ENCODE data around the gene SMPDL3B. TPM values are rescaled to one million over a fixed set of nuclear protein-coding genes. Genes with fewer than 3 reads are reported as not detected.
A peak's percentile ranks its signal among the peaks of the same experiment; 100 is the strongest.

The SMPDL3B gene
- polyA plus RNA-seq, 3 donors = 0.13 to 0.21 TPM; not detected in 1

DNA sequence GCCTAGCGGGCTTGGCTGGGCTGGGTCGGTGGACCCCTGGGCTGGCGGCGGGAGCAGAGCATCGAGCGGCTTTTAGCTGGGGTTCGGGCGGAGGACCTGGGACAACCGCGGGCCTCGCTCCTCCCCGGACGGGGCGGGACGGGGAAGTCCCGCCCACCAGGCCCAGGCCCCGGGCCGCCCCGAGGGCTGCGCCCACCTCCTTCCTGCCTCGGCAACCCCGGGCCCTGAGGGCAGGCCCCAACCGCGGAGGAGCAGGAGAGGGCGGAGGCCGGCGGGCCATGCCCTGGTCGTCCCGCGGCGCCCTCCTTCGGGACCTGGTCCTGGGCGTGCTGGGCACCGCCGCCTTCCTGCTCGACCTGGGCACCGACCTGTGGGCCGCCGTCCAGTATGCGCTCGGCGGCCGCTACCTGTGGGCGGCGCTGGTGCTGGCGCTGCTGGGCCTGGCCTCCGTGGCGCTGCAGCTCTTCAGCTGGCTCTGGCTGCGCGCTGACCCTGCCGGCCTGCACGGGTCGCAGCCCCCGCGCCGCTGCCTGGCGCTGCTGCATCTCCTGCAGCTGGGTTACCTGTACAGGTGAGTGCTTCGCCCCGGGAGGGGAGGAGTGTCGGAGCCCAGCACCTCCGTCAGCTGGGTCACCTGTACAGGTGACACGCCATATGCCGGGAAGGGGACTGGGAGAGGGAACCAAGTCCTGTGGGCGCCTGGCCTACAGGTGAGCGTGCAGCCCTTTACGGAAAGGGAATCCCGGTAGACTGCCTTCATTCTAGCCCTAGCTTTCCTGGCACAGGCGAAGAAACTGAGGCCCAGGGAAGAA lies 25.2 kb downstream of the SMPDL3B start, which contains the start of gene XKR8:
XKR8 (plus strand) TSS at position 182 of the 812 bp plus-strand sequence; CDS start at position 279, 97 bp downstream.
- H4K20me1 ChIP-seq (ENCODE audit: insufficient read depth, low read length) = peaks cover 16% of the 10 kb centered on the region
- peak; percentile 55 for TF ChIP-seq CTCF (IDR thresholded peaks at IDR 0.05)
- DNase-seq = peak; percentile 51 to 70 (median 68)
- no peaks in the 10 kb centered on the region for H3K9me3 ChIP-seq (replicated peaks in 1 of 2; ENCODE audit: control insufficient read depth in 1 of 2, insufficient read depth in 1 of 2, low read length in 2 of 2)
- intact Hi-C loops (cut with micrococcal nuclease) = no loop called here
- Mint-ChIP-seq H3K27ac (peak within 1 kb of the TSS; percentile 82 to 94 (median 93)), H3K4me1 (peaks cover 32% of the 10 kb centered on the region), H3K9me3 (peaks cover 0 to 3% (median 0%) of the 10 kb centered on the region in 7 donors), H3K36me3 (peaks cover 21 to 25% of the 10 kb centered on the region in 2 donors), H3K4me3 (peak within 1 kb of the TSS; percentile 84 to 87), H3K27me3 (ENCODE audit: low read depth in 3 of 3) (peaks cover 0 to 2% (median 1%) of the 10 kb centered on the region in 3 donors)
- peaks cover 15 to 20% of the 10 kb centered on the region in 2 donors for H3K36me3 ChIP-seq (replicated peaks in 1 of 2; ENCODE audit: control insufficient read depth in 1 of 2, insufficient read depth in 2 of 2, low read length in 2 of 2)
- no peaks in the 10 kb centered on the region for H3K27me3 ChIP-seq (ENCODE audit: control insufficient read depth in 2 of 2, insufficient read depth in 2 of 2, low read length in 2 of 2)
- peaks cover 25% of the 10 kb centered on the region for H3K79me2 ChIP-seq (ENCODE audit: insufficient read depth, low read length)
- H3K9ac ChIP-seq (ENCODE audit: insufficient read depth, low read length, poor library complexity, severe bottlenecking) = peak within 1 kb of the TSS; percentile 76
- H2AFZ ChIP-seq (ENCODE audit: insufficient read depth, low read depth, low read length, poor library complexity, severe bottlenecking) = peak within 1 kb of the TSS; percentile 93
- peak within 1 kb of the TSS; percentile 47 to 78 (median 66) for H3K4me3 ChIP-seq (replicated peaks in 1 of 3; ENCODE audit: low read depth in 2 of 3, low read length in 3 of 3)
- peak within 1 kb of the TSS; percentile 97 for H3K4me2 ChIP-seq (replicated peaks; ENCODE audit: extremely low read depth, low read length, poor library complexity, severe bottlenecking)
- H3K4me1 ChIP-seq (ENCODE audit: control insufficient read depth in 1 of 2, insufficient read depth in 2 of 2, low read length in 2 of 2) = peaks cover 30 to 36% of the 10 kb centered on the region in 2 donors
- H3K27ac ChIP-seq (ENCODE audit: low read depth in 1 of 2, low read length in 2 of 2) = peak within 1 kb of the TSS; percentile 75 to 82
- WGBS (ENCODE audit: insufficient coverage) = under 1% methylated on average over 63 of the region's 68 CpGs

DNA sequence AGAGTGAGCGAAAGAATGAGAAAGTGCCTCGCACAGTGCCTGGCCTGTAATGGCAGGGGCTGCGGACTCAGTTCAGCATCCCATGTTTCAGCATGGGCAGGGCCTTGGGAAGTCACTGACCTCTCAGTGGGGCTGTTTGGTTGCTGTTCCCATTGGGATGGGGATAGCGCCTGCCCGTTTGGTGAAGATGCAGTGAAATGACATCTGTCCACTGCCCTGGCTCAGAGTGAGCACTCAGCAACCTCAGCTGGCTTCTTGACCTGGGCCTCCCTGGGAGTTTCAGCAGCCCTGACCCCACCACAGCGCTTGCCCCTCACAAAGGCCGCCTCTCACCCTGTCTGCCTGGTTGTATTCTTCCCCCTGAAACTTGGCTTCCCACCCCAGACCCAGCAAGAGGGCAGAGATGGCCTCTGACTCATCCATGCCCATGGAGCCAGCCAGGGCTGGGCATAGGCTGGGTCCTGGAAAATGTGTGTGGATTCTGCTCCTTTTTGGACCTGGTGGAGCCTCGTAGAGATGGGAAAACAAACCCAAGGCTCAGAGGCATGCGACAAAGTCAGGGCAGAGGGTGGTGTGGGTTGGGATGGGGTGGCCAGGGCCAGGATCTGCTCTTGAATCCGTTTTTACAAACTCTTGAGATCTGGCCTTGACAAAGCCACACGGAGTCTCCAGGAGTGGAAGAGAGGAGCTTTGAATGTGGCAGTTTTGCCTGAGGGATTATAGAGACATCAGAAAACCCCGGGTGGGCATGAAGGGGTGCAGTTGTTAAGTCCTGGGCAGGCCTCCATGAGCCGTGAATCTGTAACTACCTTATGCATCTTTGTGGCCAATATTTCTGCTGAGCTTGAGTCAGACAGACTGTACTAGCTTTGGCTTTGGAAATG lies 26.2 kb downstream of the SMPDL3B start:
- H3K4me1 Mint-ChIP-seq = peaks cover 29% of the 10 kb centered on the region
- peak overlapping the region; percentile 93 for H2AFZ ChIP-seq (ENCODE audit: insufficient read depth, low read depth, low read length, poor library complexity, severe bottlenecking)
- H3K27ac ChIP-seq (ENCODE audit: low read depth in 1 of 2, low read length in 2 of 2) = peak overlapping the region; percentile 41 to 53
- H3K79me2 ChIP-seq (ENCODE audit: insufficient read depth, low read length) = peaks cover 25% of the 10 kb centered on the region
- intact Hi-C loops (cut with micrococcal nuclease) = no loop called here
- H3K36me3 ChIP-seq (replicated peaks in 1 of 2; ENCODE audit: control insufficient read depth in 1 of 2, insufficient read depth in 2 of 2, low read length in 2 of 2) = peaks cover 24 to 31% of the 10 kb centered on the region in 2 donors
- WGBS (ENCODE audit: insufficient coverage) = 81% methylated on average over 9 of the region's 13 CpGs
- peaks cover 22% of the 10 kb centered on the region for H4K20me1 ChIP-seq (ENCODE audit: insufficient read depth, low read length)
- peaks cover 30 to 36% of the 10 kb centered on the region in 2 donors for H3K4me1 ChIP-seq (ENCODE audit: control insufficient read depth in 1 of 2, insufficient read depth in 2 of 2, low read length in 2 of 2)
- peaks cover 29 to 35% of the 10 kb centered on the region in 2 donors for H3K36me3 Mint-ChIP-seq
- H3K9ac ChIP-seq (ENCODE audit: insufficient read depth, low read length, poor library complexity, severe bottlenecking) = peak overlapping the region; percentile 76
- H3K4me2 ChIP-seq (replicated peaks; ENCODE audit: extremely low read depth, low read length, poor library complexity, severe bottlenecking) = peak overlapping the region; percentile 97
- H3K27me3 ChIP-seq (ENCODE audit: control insufficient read depth in 2 of 2, insufficient read depth in 2 of 2, low read length in 2 of 2) = no peaks in the 10 kb centered on the region
- peak overlapping the region; percentile 84 to 87 for H3K4me3 Mint-ChIP-seq
- peak in 1 of 3 donors; percentile 22 for DNase-seq
- peak overlapping the region; percentile 47 to 78 (median 66) for H3K4me3 ChIP-seq (replicated peaks in 1 of 3; ENCODE audit: low read depth in 2 of 3, low read length in 3 of 3)
- peaks cover 0 to under 1% (median 0%) of the 10 kb centered on the region in 7 donors for H3K9me3 Mint-ChIP-seq
- H3K9me3 ChIP-seq (replicated peaks in 1 of 2; ENCODE audit: control insufficient read depth in 1 of 2, insufficient read depth in 1 of 2, low read length in 2 of 2) = no peaks in the 10 kb centered on the region
- peaks cover 0 to 2% (median 1%) of the 10 kb centered on the region in 3 donors for H3K27me3 Mint-ChIP-seq (ENCODE audit: low read depth in 3 of 3)
- no peak for TF ChIP-seq CTCF (IDR thresholded peaks at IDR 0.05)
- peak overlapping the region; percentile 59 to 87 (median 74) for H3K27ac Mint-ChIP-seq
